Naive thymus-derived CD4-positive, alpha-beta T cell (primary cell): Measurements from ENCODE around the gene ACTN4. TPM values are rescaled to one million over a fixed set of nuclear protein-coding genes. Genes with fewer than 3 reads are reported as not detected.

Source experiments
- ATAC-seq: fragments of 150-1000 bp; cut with Tn5 transposase; 2 replicates; pipeline ENCODE4 v1.10.0; 2021; ENCODE audit warnings: mild to moderate bottlenecking, moderate library complexity
- CTCF ChIA-PET: fragments of 350-600 bp; sonication (Branson Sonifier 250); formaldehyde crosslinking; loops from one replicate; lab custom pipeline; 2021; ENCODE audit warnings: antibody characterized with exemption; lab: Charles Lee
- POLR2A ChIA-PET: fragments of 350-600 bp; sonication (Branson Sonifier 250); formaldehyde crosslinking; loops from one replicate; lab custom pipeline; 2021; ENCODE audit warnings: antibody characterized with exemption, inconsistent platforms; lab: Charles Lee
- DNase-seq, 9 donors: peaks; one replicate each; pipeline versions ENCODE4 v3.0.0 to v3.0.0-alpha.2; 2020 to 2022; ENCODE audit warnings: mixed read lengths in 1 of 9
- H3K27ac ChIP-seq: one replicate; pipeline ENCODE4 v1.7.0; 2013; ENCODE audit warnings: mild to moderate bottlenecking, low read depth, low read length, moderate library complexity
- H3K27me3 ChIP-seq, 2 donors: one replicate each; pipeline ENCODE4 v1.7.0; 2013; ENCODE audit warnings: low read length in 2 of 2, mild to moderate bottlenecking in 2 of 2, moderate library complexity in 2 of 2; ENCODE audit not compliant: control insufficient read depth in 2 of 2, insufficient read depth in 2 of 2
- H3K36me3 ChIP-seq, 3 experiments: 1 replicate in 2 of 3; 2 replicates in 1 of 3; pipeline ENCODE4 v1.7.0; 2013; ENCODE audit warnings: low read length in 3 of 3, mild to moderate bottlenecking in 3 of 3, moderate library complexity in 1 of 3; ENCODE audit not compliant: insufficient read depth in 3 of 3, control insufficient read depth in 2 of 3
- H3K4me1 ChIP-seq, 2 donors: one replicate each; pipeline ENCODE4 v1.7.0; 2013; ENCODE audit warnings: low read length in 2 of 2, mild to moderate bottlenecking in 2 of 2, moderate library complexity in 1 of 2; ENCODE audit not compliant: control insufficient read depth in 2 of 2, insufficient read depth in 2 of 2
- H3K4me3 ChIP-seq: 2 replicates; pipeline ENCODE4 v1.7.0; 2013; ENCODE audit warnings: mild to moderate bottlenecking, low read length
- H3K9me3 ChIP-seq, 3 experiments: 1 replicate in 2 of 3; 2 replicates in 1 of 3; pipeline ENCODE4 v1.7.0; 2013; ENCODE audit warnings: low read length in 3 of 3; ENCODE audit not compliant: control insufficient read depth in 2 of 3
- H3K27ac Mint-ChIP-seq, 9 donors: one replicate each; pipeline ENCODE4 v1.8.0; 2020 to 2022; ENCODE audit warnings: mixed read lengths in 9 of 9, mild to moderate bottlenecking in 8 of 9, moderate library complexity in 5 of 9, inconsistent platforms in 2 of 9
- H3K27me3 Mint-ChIP-seq, 5 donors: one replicate each; pipeline ENCODE4 v1.8.0; 2021 to 2022; ENCODE audit warnings: mixed read lengths in 5 of 5, mild to moderate bottlenecking in 1 of 5
- H3K36me3 Mint-ChIP-seq, 5 donors: one replicate each; pipeline ENCODE4 v1.8.0; 2020 to 2022; ENCODE audit warnings: mixed read lengths in 5 of 5, mild to moderate bottlenecking in 3 of 5, inconsistent platforms in 1 of 5
- H3K4me1 Mint-ChIP-seq, 7 donors: one replicate each; pipeline ENCODE4 v1.8.0; 2020 to 2022; ENCODE audit warnings: mixed read lengths in 7 of 7, mild to moderate bottlenecking in 3 of 7, inconsistent platforms in 1 of 7
- H3K4me3 Mint-ChIP-seq, 10 donors: one replicate each; pipeline ENCODE4 v1.8.0; 2020 to 2022; ENCODE audit warnings: mild to moderate bottlenecking in 10 of 10, mixed read lengths in 10 of 10, moderate library complexity in 6 of 10, inconsistent platforms in 2 of 10
- H3K9me3 Mint-ChIP-seq, 11 donors: one replicate each; pipeline ENCODE4 v1.8.0; 2020 to 2022; ENCODE audit warnings: mixed read lengths in 11 of 11, mild to moderate bottlenecking in 4 of 11, inconsistent platforms in 1 of 11, moderate library complexity in 1 of 11
- intact Hi-C, 2 donors: fragments of 100-400 bp; cut with micrococcal nuclease; formaldehyde crosslinking; loops; one replicate each; pipeline ENCODE4 v1.15.1; 2023
- polyA plus RNA-seq, 2 donors: library from polyadenylated mRNA; unstranded; fragments of 300-500 nt; fragmentation: Illumina TruSeq; gene quantifications; one replicate each; pipeline ENCODE4 v1.2.3, GENCODE V29; 2021
- total RNA-seq, 6 experiments: library from RNA in 5 of 6; stranded (reverse) in 5 of 6; gene quantifications; 1 replicate in 5 of 6; 2 replicates in 1 of 6; pipeline ENCODE4 v1.2.3 and lab custom pipeline; 2021 to 2026

The ACTN4 gene
- total and polyA plus RNA-seq, 7 experiments from 2014 or later = 2.8 to 355 (median 52.1) TPM

GRCh38 chr19:38734426-38735256 is 87.2 kb downstream of the ACTN4 start:
- DNase-seq (peak in 6 of 9 donors; percentile 26 to 45 (median 34)), ATAC-seq (peak; percentile 38)
- H3K4me1 ChIP-seq = peaks cover 15 to 21% of the 10 kb centered on the region in 2 donors
- peak overlapping the region; percentile 64 to 85 (median 74) for H3K4me3 Mint-ChIP-seq
- peaks cover 0 to 10% (median 0%) of the 10 kb centered on the region in 5 donors for H3K27me3 Mint-ChIP-seq
- H3K4me3 ChIP-seq = peak overlapping the region; percentile 41
- intact Hi-C loops = loop anchor here (2.0 to 5.0 kb wide), 8 partner anchors 78 to 332 kb away; partner anchors contain the start of genes ECH1 (in 2 of the 2), ACTN4 (in 1 of the 2) and FAM98C (in 1 of the 2)
- CTCF ChIA-PET = interaction anchor here (1.1 to 2.3 kb wide), 2 partner anchors 35 to 196 kb away, joined by 4 to 6 read pairs; partner anchors contain the start of genes MRPS12 and SARS2
- H3K27ac Mint-ChIP-seq = peak overlapping the region; percentile 28 to 92 (median 72)
- H3K9me3 ChIP-seq = no peaks in the 10 kb centered on the region
- peaks cover 13 to 53% (median 29%) of the 10 kb centered on the region in 7 donors for H3K4me1 Mint-ChIP-seq
- H3K36me3 Mint-ChIP-seq = peaks cover 0 to 11% (median 0%) of the 10 kb centered on the region in 5 donors
- H3K36me3 ChIP-seq = no peaks in the 10 kb centered on the region
- H3K27me3 ChIP-seq = no peaks in the 10 kb centered on the region
- POLR2A ChIA-PET = interaction anchor here (0.6 to 3.8 kb wide), 6 partner anchors 65 to 197 kb away, joined by 3 to 17 read pairs (median 4); partner anchors contain the start of genes HNRNPL, MRPS12 and SARS2
- H3K9me3 Mint-ChIP-seq = peaks cover 0 to 2% (median 0%) of the 10 kb centered on the region in 11 donors
- H3K27ac ChIP-seq = peak overlapping the region; percentile 47

- ATAC-seq = peak; percentile 7
- Mint-ChIP-seq H3K27ac (peak overlapping the region in 8 of 9 donors; percentile 60 to 92 (median 74)), H3K4me3 (peak overlapping the region; percentile 64 to 85 (median 74)), H3K4me1 (peaks cover 11 to 49% (median 29%) of the 10 kb centered on the region in 7 donors), H3K9me3 (peaks cover 0 to 3% (median 0%) of the 10 kb centered on the region in 11 donors), H3K27me3 (peaks cover 0 to 10% (median 0%) of the 10 kb centered on the region in 5 donors), H3K36me3 (peaks cover 0 to 9% (median 0%) of the 10 kb centered on the region in 5 donors)
- intact Hi-C loops = loop anchor here (2.0 to 5.0 kb wide), 4 partner anchors 78 to 332 kb away; partner anchors contain the start of genes ACTN4 (in 1 of the 2), ECH1 (in 1 of the 2) and FAM98C (in 1 of the 2)
- H3K4me1 ChIP-seq = peaks cover 15 to 27% of the 10 kb centered on the region in 2 donors
- ChIA-PET CTCF (interaction anchor here (2.3 kb wide), 1 partner anchor 195 kb away, joined by 6 read pairs; the partner anchor contains the start of genes MRPS12 and SARS2), POLR2A (interaction anchor here (0.8 to 3.8 kb wide), 4 partner anchors 66 to 196 kb away, joined by 3 to 17 read pairs (median 4); partner anchors contain the start of genes MRPS12 and SARS2)
- peak overlapping the region; percentile 41 for H3K4me3 ChIP-seq
- peak overlapping the region; percentile 14 for H3K27ac ChIP-seq
- DNase-seq = peak in 7 of 9 donors; percentile 16 to 48 (median 38)
- no peaks in the 10 kb centered on the region for H3K9me3 ChIP-seq
- H3K27me3 ChIP-seq = no peaks in the 10 kb centered on the region
- no peaks in the 10 kb centered on the region for H3K36me3 ChIP-seq
Measured at GRCh38 chr19:38735257-38735686, 87.8 kb downstream of the ACTN4 start.

- peaks cover 15 to 27% of the 10 kb centered on the region in 2 donors for H3K4me1 ChIP-seq
- Mint-ChIP-seq H3K36me3 (peaks cover 0 to 6% (median 0%) of the 10 kb centered on the region in 5 donors), H3K27me3 (peaks cover 0 to 10% (median 0%) of the 10 kb centered on the region in 5 donors), H3K9me3 (peaks cover 0 to 3% (median 0%) of the 10 kb centered on the region in 11 donors), H3K4me3 (peak overlapping the region in 7 of 10 donors; percentile 44 to 80 (median 53)), H3K4me1 (peaks cover 7 to 47% (median 29%) of the 10 kb centered on the region in 7 donors), H3K27ac (peak overlapping the region in 2 of 9 donors; percentile 13 to 75)
- DNase-seq (peak in 7 of 9 donors; percentile 32 to 70 (median 35)), ATAC-seq (peak; percentile 55)
- POLR2A ChIA-PET = interaction anchor here (2.5 to 3.8 kb wide), 2 partner anchors 34 to 195 kb away, joined by 7 to 17 read pairs; partner anchors contain the start of genes MRPS12 and SARS2
- peak overlapping the region; percentile 24 for H3K4me3 ChIP-seq
- H3K9me3 ChIP-seq = no peaks in the 10 kb centered on the region
- H3K27me3 ChIP-seq = no peaks in the 10 kb centered on the region
- intact Hi-C loops = loop anchor here (1.0 to 5.0 kb wide), 4 partner anchors 33 to 194 kb away; partner anchors contain the start of genes ACTN4 (in 1 of the 2), MRPS12 (in 1 of the 2), NFKBIB (in 1 of the 2) and SARS2 (in 1 of the 2)
- no peaks in the 10 kb centered on the region for H3K36me3 ChIP-seq
- CTCF ChIA-PET = no interaction called here
- H3K27ac ChIP-seq = no peak overlapping the region
Measured at GRCh38 chr19:38736036-38736412, 88.6 kb downstream of the ACTN4 start.

- H3K4me3 Mint-ChIP-seq = peak overlapping the region; percentile 35 to 83 (median 62)
- H3K27me3 Mint-ChIP-seq = peaks cover 0 to 10% (median 0%) of the 10 kb centered on the region in 5 donors
- H3K4me3 ChIP-seq = peak overlapping the region; percentile 24
- DNase-seq (peak in 6 of 9 donors; percentile 31 to 69 (median 41)), ATAC-seq (peak; percentile 63)
- peaks cover 15 to 27% of the 10 kb centered on the region in 2 donors for H3K4me1 ChIP-seq
- H3K27me3 ChIP-seq = no peaks in the 10 kb centered on the region
- no peak overlapping the region for H3K27ac ChIP-seq
- H3K4me1 Mint-ChIP-seq = peaks cover 7 to 47% (median 29%) of the 10 kb centered on the region in 7 donors
- intact Hi-C loops = loop anchor here (1.0 to 5.0 kb wide), 4 partner anchors 32 to 194 kb away; partner anchors contain the start of genes ACTN4 (in 1 of the 2), MRPS12 (in 1 of the 2), NFKBIB (in 1 of the 2) and SARS2 (in 1 of the 2)
- H3K9me3 ChIP-seq = no peaks in the 10 kb centered on the region
- H3K9me3 Mint-ChIP-seq = peaks cover 0 to 3% (median 0%) of the 10 kb centered on the region in 11 donors
- H3K27ac Mint-ChIP-seq = peak overlapping the region in 5 of 9 donors; percentile 13 to 76 (median 36)
- no peaks in the 10 kb centered on the region for H3K36me3 ChIP-seq
- CTCF ChIA-PET = no interaction called here
- H3K36me3 Mint-ChIP-seq = peaks cover 0 to 6% (median 0%) of the 10 kb centered on the region in 5 donors
- POLR2A ChIA-PET = interaction anchor here (2.5 to 3.8 kb wide), 2 partner anchors 33 to 195 kb away, joined by 7 to 17 read pairs; partner anchors contain the start of genes MRPS12 and SARS2
Measured at GRCh38 chr19:38736413-38737280, 89.2 kb downstream of the ACTN4 start.

GRCh38 chr19:38737281-38737865 is 89.9 kb downstream of the ACTN4 start:
- intact Hi-C loops = loop anchor here (2.0 to 5.0 kb wide), 2 partner anchors 31 to 90 kb away; partner anchors contain the start of gene ACTN4 (in 1 of the 2)
- ATAC-seq (no peak), DNase-seq (no peak)
- H3K27me3 Mint-ChIP-seq = peaks cover 0 to 10% (median 0%) of the 10 kb centered on the region in 5 donors
- H3K4me3 Mint-ChIP-seq = peak overlapping the region; percentile 53 to 83 (median 74)
- Histone ChIP-seq H3K4me3 (no peak overlapping the region), H3K27ac (no peak overlapping the region), H3K9me3 (no peaks in the 10 kb centered on the region), H3K4me1 (peaks cover 15 to 27% of the 10 kb centered on the region in 2 donors), H3K36me3 (no peaks in the 10 kb centered on the region), H3K27me3 (no peaks in the 10 kb centered on the region)
- H3K36me3 Mint-ChIP-seq = peaks cover 0 to 3% (median 0%) of the 10 kb centered on the region in 5 donors
- ChIA-PET CTCF (no interaction called here), POLR2A (interaction anchor here (2.5 kb wide), 1 partner anchor 32 kb away, joined by 7 read pairs; no protein-coding TSS in a partner anchor)
- peak overlapping the region in 7 of 9 donors; percentile 11 to 89 (median 56) for H3K27ac Mint-ChIP-seq
- peaks cover 7 to 47% (median 29%) of the 10 kb centered on the region in 7 donors for H3K4me1 Mint-ChIP-seq
- H3K9me3 Mint-ChIP-seq = peaks cover 0 to 3% (median 0%) of the 10 kb centered on the region in 11 donors
